ENCODE results near the gene CD86.
A peak's percentile ranks its signal among the peaks of the same experiment; 100 is the strongest.

CD86 gene

GRCh38 chr3:122060040-122060698 is 5.0 kb downstream of the CD86 start:
- DNase-seq: no peak

GRCh38 chr3:122063908-122064307 is 8.7 kb downstream of the CD86 start:
- DNase-seq: peak; percentile 24

- DNase-seq: no peak
Measured at GRCh38 chr3:122064326-122064725, 9.2 kb downstream of the CD86 start.

- peak; percentile 68 for DNase-seq
Measured at GRCh38 chr3:122066331-122067213, 11.4 kb downstream of the CD86 start.

- DNase-seq: peak; percentile 81
Measured at GRCh38 chr3:122067214-122067550, 12.0 kb downstream of the CD86 start.

- DNase-seq: peak; percentile 53
Measured at GRCh38 chr3:122067588-122068240, 12.6 kb downstream of the CD86 start.

- DNase-seq: peak; percentile 58
Measured at GRCh38 chr3:122074621-122075265, 19.6 kb downstream of the CD86 start.

- no peak for DNase-seq
Measured at GRCh38 chr3:122076491-122077292, 21.5 kb downstream of the CD86 start.

GRCh38 chr3:122077293-122078234 is 22.4 kb downstream of the CD86 start:
- peak; percentile 52 for DNase-seq

GRCh38 chr3:122078235-122078935 is 23.2 kb downstream of the CD86 start:
- DNase-seq: no peak

GRCh38 chr3:122079524-122080206 is 24.5 kb downstream of the CD86 start:
- DNase-seq: no peak

- no peak for DNase-seq
Measured at GRCh38 chr3:122080207-122080587, 25.0 kb downstream of the CD86 start.

- DNase-seq: no peak
Measured at GRCh38 chr3:122081543-122082247, 26.5 kb downstream of the CD86 start.

GRCh38 chr3:122082357-122082756 is 27.2 kb downstream of the CD86 start:
- peak; percentile 20 for DNase-seq

GRCh38 chr3:122084799-122085198 is 29.6 kb downstream of the CD86 start:
- DNase-seq: no peak

GRCh38 chr3:122085673-122086072 is 30.5 kb downstream of the CD86 start:
- DNase-seq: peak; percentile 77

- no peak for DNase-seq
Measured at GRCh38 chr3:122088531-122088930, 33.4 kb downstream of the CD86 start.

GRCh38 chr3:122091602-122092295 is 36.6 kb downstream of the CD86 start:
- no peak for DNase-seq

All from hematopoietic multipotent progenitor cell treated with erythropoietin and hydrocortisone succinate and interleukin-3 and kit ligand, for 4 days (in vitro differentiated cells).